ENCODE measurements around the gene PTPRJ.
"Not testable (repeated sequence)": the region's sequence is repeated elsewhere in the genome, so short reads cannot be mapped to it uniquely, and the experiment has no call there.

The PTPRJ gene

DNA sequence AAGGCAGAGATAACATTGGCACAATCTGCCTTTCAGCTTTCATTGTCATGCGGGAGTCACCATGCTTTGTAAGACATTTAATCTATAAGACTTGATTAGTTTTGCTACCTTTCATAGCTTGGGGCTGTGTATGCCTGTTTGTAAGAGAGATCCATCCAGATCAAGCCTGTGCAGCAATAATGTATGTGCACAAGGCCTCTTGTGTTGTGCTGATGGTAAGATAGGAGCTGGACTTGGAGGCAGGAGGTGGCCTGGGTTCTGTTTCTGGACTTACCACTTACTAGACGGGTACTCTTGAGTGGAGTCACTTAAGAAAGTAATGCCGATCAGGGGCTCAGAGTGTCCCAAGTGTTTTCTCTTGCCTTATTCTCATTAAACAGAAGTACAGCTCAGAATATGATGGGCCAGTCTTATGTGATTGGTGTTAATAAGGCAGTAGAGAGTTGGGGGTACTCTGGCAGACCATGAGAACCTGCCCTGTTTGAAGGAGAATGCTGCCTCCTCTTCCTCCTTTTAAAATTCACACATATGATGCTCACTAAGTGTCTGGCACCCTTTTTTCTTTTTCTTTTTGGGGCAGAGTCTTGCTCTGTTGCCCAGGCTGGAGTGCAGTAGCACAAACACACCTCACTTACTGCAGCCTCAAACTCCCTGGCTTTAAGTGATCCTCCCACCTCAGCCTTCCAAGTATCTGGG, 30.9 kb downstream of the PTPRJ start:
- H3K4me1 Mint-ChIP-seq = peaks cover 46% of the 10 kb centered on the region
- ATAC-seq (ENCODE audit: low read depth) = no peak

DNA sequence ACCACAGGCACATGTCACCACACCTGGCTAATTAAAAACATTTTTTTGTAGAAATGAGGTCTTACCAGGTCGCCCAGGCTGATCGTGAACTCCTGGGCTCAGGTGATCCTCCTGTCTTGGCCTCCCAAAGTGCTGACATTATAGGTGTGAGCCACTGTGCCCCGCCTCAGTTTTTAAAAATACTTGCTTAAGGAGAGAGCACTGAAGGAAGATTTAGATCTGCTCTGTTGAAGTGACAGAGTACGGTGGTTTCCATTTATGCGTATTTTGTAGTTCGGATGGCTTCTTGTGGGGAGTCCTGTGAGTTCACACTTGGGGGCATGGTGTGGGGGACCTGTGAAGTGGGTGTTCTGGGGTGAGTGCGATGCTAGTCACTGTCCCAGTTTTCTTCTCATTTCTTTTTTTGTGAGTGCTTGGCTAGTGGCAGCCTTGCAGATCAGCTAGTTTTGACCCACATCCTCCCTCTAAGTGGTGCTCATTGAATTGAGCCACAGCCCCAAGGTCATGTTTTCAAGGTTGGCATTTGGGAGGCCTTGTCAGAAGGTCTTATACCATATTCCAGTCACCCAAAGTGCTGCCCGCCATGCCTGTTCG, 31.5 kb downstream of the PTPRJ start:
- H3K27me3 Mint-ChIP-seq = no peaks in the 10 kb centered on the region
- H3K9me3 Mint-ChIP-seq = no peaks in the 10 kb centered on the region
- H3K4me1 Mint-ChIP-seq = peaks cover 45% of the 10 kb centered on the region
- H3K4me3 Mint-ChIP-seq = no peak overlapping the region
- no peak for DNase-seq (ENCODE audit: low spot score in 2 of 2)
- peak overlapping the region; percentile 87 for H3K27ac Mint-ChIP-seq
- peaks cover 2% of the 10 kb centered on the region for H3K36me3 Mint-ChIP-seq
- ATAC-seq (ENCODE audit: low read depth) = no peak

More for the DNA sequence above, 30.9 kb downstream of the PTPRJ start:
- H3K27ac Mint-ChIP-seq = peak overlapping the region; percentile 87
- no peak for DNase-seq (ENCODE audit: low spot score in 2 of 2)
- peaks cover 2% of the 10 kb centered on the region for H3K36me3 Mint-ChIP-seq
- no peak overlapping the region for H3K4me3 Mint-ChIP-seq
- H3K27me3 Mint-ChIP-seq = no peaks in the 10 kb centered on the region
- H3K9me3 Mint-ChIP-seq = no peaks in the 10 kb centered on the region

DNA sequence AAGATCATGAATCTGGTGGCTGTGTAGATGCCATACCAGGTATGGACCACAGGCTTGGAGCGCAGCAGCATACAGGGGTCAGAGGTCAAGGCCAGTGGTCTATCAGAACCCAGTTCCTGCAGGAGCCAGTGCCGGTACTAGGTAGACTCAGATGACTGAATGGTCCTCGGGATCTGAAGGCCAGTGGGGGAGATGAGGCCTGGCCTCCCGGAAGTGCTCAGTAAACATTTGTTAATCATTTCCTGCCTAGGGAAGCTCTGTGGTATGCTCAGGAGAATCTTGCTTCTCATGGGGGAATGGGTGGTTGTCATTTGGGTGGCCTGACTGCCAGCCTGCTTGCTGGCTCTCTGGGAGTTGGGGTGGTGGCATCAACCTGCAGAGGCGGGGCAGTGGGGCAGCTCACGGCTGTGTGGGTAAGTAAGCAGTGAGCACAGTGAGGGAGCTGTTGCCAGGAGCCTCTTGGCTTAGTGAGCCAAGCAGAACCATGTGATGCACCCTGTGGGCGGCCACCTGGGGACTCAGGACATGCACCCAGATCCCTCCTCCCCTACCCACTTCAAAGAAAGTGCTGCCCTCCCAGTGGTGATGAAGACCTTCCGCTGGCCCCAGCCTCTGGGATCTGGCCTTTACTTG, 33.0 kb downstream of the PTPRJ start:
- Mint-ChIP-seq H3K4me1 (peaks cover 51% of the 10 kb centered on the region), H3K9me3 (no peaks in the 10 kb centered on the region), H3K36me3 (peaks cover 2% of the 10 kb centered on the region), H3K27ac (peak overlapping the region; percentile 87), H3K4me3 (peak overlapping the region; percentile 60), H3K27me3 (no peaks in the 10 kb centered on the region)
- ATAC-seq (ENCODE audit: low read depth) (peak; percentile 88), DNase-seq (ENCODE audit: low spot score in 2 of 2) (peak in 1 of 2 donors; percentile 32)

- Mint-ChIP-seq H3K27ac (no peak overlapping the region), H3K4me3 (no peak overlapping the region), H3K9me3 (no peaks in the 10 kb centered on the region), H3K4me1 (peaks cover 58% of the 10 kb centered on the region), H3K27me3 (no peaks in the 10 kb centered on the region), H3K36me3 (peaks cover 2% of the 10 kb centered on the region)
- DNase-seq (ENCODE audit: low spot score in 2 of 2) = no peak
- no peak for ATAC-seq (ENCODE audit: low read depth)
These were observed 34.6 kb downstream of the PTPRJ start for GRCh38 chr11:48014917-48015316.

GRCh38 chr11:48017105-48017830, 36.9 kb downstream of the PTPRJ start:
- peak; percentile 20 for ATAC-seq (ENCODE audit: low read depth)
- Mint-ChIP-seq H3K27me3 (no peaks in the 10 kb centered on the region), H3K4me3 (peak overlapping the region; percentile 33), H3K27ac (peak overlapping the region; percentile 58), H3K9me3 (no peaks in the 10 kb centered on the region), H3K36me3 (peaks cover 1% of the 10 kb centered on the region), H3K4me1 (peaks cover 56% of the 10 kb centered on the region)
- DNase-seq (ENCODE audit: low spot score in 2 of 2) = no peak

- H3K4me3 Mint-ChIP-seq = peak overlapping the region; percentile 9
- no peaks in the 10 kb centered on the region for H3K36me3 Mint-ChIP-seq
- H3K4me1 Mint-ChIP-seq = peaks cover 57% of the 10 kb centered on the region
- DNase-seq (ENCODE audit: low spot score in 2 of 2) (no peak), ATAC-seq (ENCODE audit: low read depth) (no peak)
- no peaks in the 10 kb centered on the region for H3K27me3 Mint-ChIP-seq
- no peaks in the 10 kb centered on the region for H3K9me3 Mint-ChIP-seq
- peak overlapping the region; percentile 58 for H3K27ac Mint-ChIP-seq
These were observed 37.6 kb downstream of the PTPRJ start for GRCh38 chr11:48017831-48018527.

- DNase-seq (ENCODE audit: low spot score in 2 of 2) (no peak), ATAC-seq (ENCODE audit: low read depth) (no peak)
- peak overlapping the region; percentile 66 for H3K27ac Mint-ChIP-seq
- no peaks in the 10 kb centered on the region for H3K36me3 Mint-ChIP-seq
- H3K27me3 Mint-ChIP-seq = no peaks in the 10 kb centered on the region
- H3K4me1 Mint-ChIP-seq = peaks cover 52% of the 10 kb centered on the region
- H3K9me3 Mint-ChIP-seq = no peaks in the 10 kb centered on the region
- peak overlapping the region; percentile 80 for H3K4me3 Mint-ChIP-seq
These were observed 38.3 kb downstream of the PTPRJ start for GRCh38 chr11:48018528-48019216.

- no peaks in the 10 kb centered on the region for H3K9me3 Mint-ChIP-seq
- H3K36me3 Mint-ChIP-seq = no peaks in the 10 kb centered on the region
- peak overlapping the region; percentile 80 for H3K4me3 Mint-ChIP-seq
- peak overlapping the region; percentile 66 for H3K27ac Mint-ChIP-seq
- no peaks in the 10 kb centered on the region for H3K27me3 Mint-ChIP-seq
- DNase-seq (ENCODE audit: low spot score in 2 of 2) (no peak), ATAC-seq (ENCODE audit: low read depth) (no peak)
- H3K4me1 Mint-ChIP-seq = peaks cover 47% of the 10 kb centered on the region
These were observed 38.8 kb downstream of the PTPRJ start for GRCh38 chr11:48019217-48019584.

GRCh38 chr11:48019595-48019994, 39.2 kb downstream of the PTPRJ start:
- ATAC-seq (ENCODE audit: low read depth) = no peak
- Mint-ChIP-seq H3K36me3 (peaks cover 3% of the 10 kb centered on the region), H3K27me3 (no peaks in the 10 kb centered on the region), H3K9me3 (no peaks in the 10 kb centered on the region), H3K4me3 (peak overlapping the region; percentile 54), H3K27ac (peak overlapping the region; percentile 66), H3K4me1 (peaks cover 50% of the 10 kb centered on the region)
- no peak for DNase-seq (ENCODE audit: low spot score in 2 of 2)

DNA sequence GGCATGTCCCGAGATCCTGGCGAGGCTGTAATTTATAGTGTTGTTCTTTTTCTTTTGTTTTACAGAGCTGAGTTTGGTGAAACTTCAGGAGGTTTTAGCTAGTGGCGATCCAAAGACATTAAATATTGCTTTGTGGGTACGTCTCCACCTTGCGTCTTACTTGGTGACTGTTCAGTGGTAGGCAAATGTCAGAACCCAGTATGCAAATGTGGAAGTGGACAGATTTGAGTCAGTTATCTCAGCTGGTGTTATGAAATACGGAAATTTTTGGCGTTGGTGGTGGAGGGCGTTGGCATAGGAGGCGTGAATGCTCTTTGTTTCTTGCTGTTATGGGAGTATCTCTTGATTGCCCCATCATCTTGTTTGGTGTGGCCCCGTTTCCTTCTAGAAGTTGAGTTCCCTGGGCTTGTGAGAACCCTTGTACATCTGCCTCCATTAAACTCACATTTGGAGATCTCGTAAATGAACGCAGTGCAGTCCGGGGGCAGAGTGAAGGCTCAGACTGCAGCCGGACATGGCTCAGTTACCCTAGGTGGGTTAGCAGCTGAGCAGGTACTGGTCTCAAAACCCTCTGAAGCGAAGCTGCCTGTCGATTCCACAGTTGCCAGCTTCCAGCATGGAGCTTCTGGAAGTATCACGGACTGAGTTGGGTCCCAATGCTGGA, 39.9 kb downstream of the PTPRJ start:
- Mint-ChIP-seq H3K9me3 (no peaks in the 10 kb centered on the region), H3K4me3 (peak overlapping the region; percentile 54), H3K27ac (peak overlapping the region; percentile 66), H3K27me3 (no peaks in the 10 kb centered on the region), H3K36me3 (peaks cover 4% of the 10 kb centered on the region), H3K4me1 (peaks cover 52% of the 10 kb centered on the region)
- ATAC-seq (ENCODE audit: low read depth) = peak; percentile 88
- DNase-seq (ENCODE audit: low spot score in 2 of 2) = peak in 1 of 2 donors; percentile 58

DNA sequence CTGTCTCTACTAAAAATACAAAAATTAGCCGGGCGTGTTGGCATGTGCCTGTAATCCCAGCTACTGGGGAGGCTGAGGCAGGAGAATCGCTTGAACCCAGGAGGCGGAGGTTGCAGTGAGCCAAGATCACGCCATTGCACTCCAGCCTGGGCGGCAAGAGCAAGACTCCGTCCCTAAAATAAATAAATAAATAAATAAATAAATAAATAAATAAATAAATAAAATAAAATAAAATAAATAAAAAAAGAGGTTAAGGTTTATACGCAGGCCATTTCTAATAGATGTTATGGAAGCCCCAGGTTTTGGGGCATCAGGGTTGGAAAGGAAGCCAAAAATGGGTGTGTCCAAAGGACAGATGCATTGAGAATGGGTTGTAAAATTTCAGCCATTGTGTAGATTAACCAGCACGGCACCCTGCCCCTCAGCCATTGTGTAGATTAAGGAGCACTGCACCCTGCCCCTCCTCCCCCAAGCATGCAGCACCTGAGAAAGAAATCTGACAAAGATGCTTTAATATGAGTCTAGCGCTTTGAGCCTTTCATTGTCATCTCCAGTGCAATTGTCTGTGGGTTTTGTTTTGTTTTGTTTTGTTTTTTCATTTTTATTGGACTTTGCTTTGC, 41.0 kb downstream of the PTPRJ start:
- not testable (repeated sequence) for ATAC-seq (ENCODE audit: low read depth); H3K27me3 Mint-ChIP-seq; H3K27ac Mint-ChIP-seq; DNase-seq (ENCODE audit: low spot score in 2 of 2); H3K4me3 Mint-ChIP-seq; H3K36me3 Mint-ChIP-seq; H3K9me3 Mint-ChIP-seq
- peaks cover 57% of the 10 kb centered on the region for H3K4me1 Mint-ChIP-seq

GRCh38 chr11:48022445-48022844, 42.1 kb downstream of the PTPRJ start:
- no peaks in the 10 kb centered on the region for H3K27me3 Mint-ChIP-seq
- ATAC-seq (ENCODE audit: low read depth) (peak; percentile 40), DNase-seq (ENCODE audit: low spot score in 2 of 2) (no peak)
- peaks cover 49% of the 10 kb centered on the region for H3K4me1 Mint-ChIP-seq
- no peaks in the 10 kb centered on the region for H3K9me3 Mint-ChIP-seq
- H3K36me3 Mint-ChIP-seq = peaks cover 7% of the 10 kb centered on the region
- peak overlapping the region; percentile 57 for H3K4me3 Mint-ChIP-seq
- H3K27ac Mint-ChIP-seq = peak overlapping the region; percentile 56
